ENCODE data around the gene RAB3A.
A peak's percentile ranks its signal among the peaks of the same experiment; 100 is the strongest.

Gene RAB3A

DNA sequence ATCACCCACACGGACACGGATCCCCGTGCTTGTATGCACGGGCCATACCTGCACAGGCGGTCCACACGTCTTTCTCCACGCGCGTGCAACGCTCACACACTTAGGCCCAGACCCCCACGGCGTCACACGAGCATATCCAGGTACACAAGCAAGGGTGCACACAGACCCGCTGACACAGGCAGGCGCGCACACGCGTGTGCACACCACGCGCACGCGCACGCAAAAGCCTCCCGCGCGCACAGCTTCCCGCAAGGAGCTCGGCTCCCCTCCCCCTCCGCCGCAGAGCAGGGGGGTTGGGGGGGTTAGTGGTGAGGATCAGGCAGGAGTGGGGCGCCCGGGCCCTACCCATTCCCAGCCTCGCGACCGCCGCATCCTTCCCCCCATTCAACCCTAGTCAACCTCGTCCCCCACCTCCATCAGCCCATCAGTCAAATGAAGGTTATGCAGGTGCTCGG is 407 bp downstream of the RAB3A start:
- TF ChIP-seq, protein P1, sequence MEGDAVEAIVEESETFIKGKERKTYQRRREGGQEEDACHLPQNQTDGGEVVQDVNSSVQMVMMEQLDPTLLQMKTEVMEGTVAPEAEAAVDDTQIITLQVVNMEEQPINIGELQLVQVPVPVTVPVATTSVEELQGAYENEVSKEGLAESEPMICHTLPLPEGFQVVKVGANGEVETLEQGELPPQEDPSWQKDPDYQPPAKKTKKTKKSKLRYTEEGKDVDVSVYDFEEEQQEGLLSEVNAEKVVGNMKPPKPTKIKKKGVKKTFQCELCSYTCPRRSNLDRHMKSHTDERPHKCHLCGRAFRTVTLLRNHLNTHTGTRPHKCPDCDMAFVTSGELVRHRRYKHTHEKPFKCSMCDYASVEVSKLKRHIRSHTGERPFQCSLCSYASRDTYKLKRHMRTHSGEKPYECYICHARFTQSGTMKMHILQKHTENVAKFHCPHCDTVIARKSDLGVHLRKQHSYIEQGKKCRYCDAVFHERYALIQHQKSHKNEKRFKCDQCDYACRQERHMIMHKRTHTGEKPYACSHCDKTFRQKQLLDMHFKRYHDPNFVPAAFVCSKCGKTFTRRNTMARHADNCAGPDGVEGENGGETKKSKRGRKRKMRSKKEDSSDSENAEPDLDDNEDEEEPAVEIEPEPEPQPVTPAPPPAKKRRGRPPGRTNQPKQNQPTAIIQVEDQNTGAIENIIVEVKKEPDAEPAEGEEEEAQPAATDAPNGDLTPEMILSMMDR (IDR thresholded peaks at IDR 0.05; ENCODE audit: control extremely low read depth, extremely low read depth, low read depth, missing control alignments): no peak
- CTCF ChIA-PET: interaction anchor here (1.0 to 8.8 kb wide), 11 partner anchors 8 to 208 kb away, joined by 3 to 228 read pairs (median 7); partner anchors contain the start of gene MPV17L2
- DNase-seq (ENCODE audit: extremely low spot score): no peak
- POLR2A ChIA-PET: interaction anchor here (0.6 to 3.3 kb wide), 7 partner anchors 10 to 189 kb away, joined by 3 to 36 read pairs (median 4); partner anchors contain the start of genes JUND and MPV17L2

DNA sequence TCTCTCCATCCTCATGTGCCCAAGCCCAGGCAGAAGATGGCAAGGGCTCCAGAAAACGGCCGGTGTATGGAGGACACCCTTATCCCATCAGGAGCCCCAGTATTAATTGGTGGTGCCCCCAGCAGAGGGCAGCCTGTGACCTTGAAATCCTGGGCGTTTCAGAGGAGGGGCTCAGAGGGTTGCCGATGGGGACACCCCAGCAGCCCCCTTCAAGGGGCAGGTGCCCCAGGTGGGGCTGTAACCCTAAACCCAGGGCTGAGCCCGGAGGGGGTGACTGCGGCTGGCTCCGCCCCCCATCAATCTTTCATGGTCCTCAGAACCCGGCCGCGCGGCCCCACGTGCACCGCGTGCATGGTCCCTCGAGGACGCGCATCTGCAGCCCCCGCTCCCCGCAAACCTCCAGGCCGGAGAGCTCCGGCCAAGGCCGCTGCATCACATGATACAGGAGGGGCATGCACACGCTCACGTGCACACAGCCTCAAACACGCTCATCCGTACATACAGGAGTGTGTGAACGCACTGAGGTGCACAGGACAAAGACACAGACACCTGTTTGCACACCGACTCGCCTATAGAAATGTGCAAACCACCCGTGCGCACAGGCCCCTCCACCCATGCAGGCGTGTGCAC is 949 bp downstream of the RAB3A start:
- DNase-seq (ENCODE audit: extremely low spot score): peak; percentile 35
- POLR2A ChIA-PET: interaction anchor here (3.3 kb wide), 1 partner anchor 78 kb away, joined by 36 read pairs; the partner anchor contains the start of gene JUND
- CTCF ChIA-PET: interaction anchor here (1.0 to 8.8 kb wide), 5 partner anchors 10 to 207 kb away, joined by 3 to 228 read pairs (median 9); partner anchors contain the start of gene MPV17L2
- TF ChIP-seq, protein P1 (IDR thresholded peaks at IDR 0.05; ENCODE audit: control extremely low read depth, extremely low read depth, low read depth, missing control alignments): peak; percentile 35

DNA sequence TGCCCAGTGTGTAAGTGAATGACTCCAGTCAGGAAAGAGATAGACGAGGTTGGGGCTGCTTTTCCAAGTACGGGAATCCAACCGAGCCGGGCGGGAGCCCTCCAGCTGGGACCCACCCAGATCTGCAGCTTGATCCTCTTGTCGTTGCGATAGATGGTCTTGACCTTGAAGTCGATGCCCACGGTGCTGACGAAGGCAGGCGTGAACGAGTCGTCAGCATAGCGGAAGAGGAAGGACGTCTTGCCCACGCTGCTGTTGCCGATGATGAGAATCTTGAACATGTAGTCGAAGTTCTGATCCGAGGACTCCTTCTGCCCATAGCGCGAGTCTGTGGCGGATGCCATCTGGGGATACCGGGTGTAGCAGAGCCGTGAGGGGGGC is 1.5 kb downstream of the RAB3A start:
- TF ChIP-seq, protein P1 (IDR thresholded peaks at IDR 0.05; ENCODE audit: control extremely low read depth, extremely low read depth, low read depth, missing control alignments): no peak
- DNase-seq (ENCODE audit: extremely low spot score): no peak
- POLR2A ChIA-PET: no interaction called here
- CTCF ChIA-PET: interaction anchor here (0.8 to 8.8 kb wide), 2 partner anchors 43 to 48 kb away, joined by 3 to 228 read pairs; a partner anchor contains a TSS

DNA sequence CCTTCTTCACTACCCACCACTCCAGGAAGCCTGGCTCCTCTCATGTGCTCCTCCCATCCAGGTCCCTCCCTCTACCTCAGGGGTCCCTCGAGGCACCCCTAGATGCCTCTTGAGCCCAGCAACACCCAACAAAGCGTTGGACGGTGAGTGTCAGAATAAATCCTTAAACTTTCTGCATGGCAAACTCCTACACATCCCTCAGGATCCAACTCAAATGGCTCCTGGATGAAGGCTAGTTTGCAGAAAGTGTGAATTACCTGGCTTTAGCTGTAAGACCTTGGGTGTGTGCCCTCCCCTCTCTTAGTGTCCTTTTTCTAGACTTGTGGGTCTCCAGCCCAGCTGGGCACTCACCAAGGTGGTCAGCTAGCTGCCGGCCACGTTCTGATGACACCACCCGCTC is 5.5 kb downstream of the RAB3A start:
- ChIA-PET CTCF (interaction anchor here (3.2 kb wide), 1 partner anchor 54 kb away, joined by 13 read pairs; no protein-coding TSS in a partner anchor), POLR2A (no interaction called here)
- TF ChIP-seq, protein P1 (IDR thresholded peaks at IDR 0.05; ENCODE audit: control extremely low read depth, extremely low read depth, low read depth, missing control alignments): no peak
- no peak for DNase-seq (ENCODE audit: extremely low spot score)

DNA sequence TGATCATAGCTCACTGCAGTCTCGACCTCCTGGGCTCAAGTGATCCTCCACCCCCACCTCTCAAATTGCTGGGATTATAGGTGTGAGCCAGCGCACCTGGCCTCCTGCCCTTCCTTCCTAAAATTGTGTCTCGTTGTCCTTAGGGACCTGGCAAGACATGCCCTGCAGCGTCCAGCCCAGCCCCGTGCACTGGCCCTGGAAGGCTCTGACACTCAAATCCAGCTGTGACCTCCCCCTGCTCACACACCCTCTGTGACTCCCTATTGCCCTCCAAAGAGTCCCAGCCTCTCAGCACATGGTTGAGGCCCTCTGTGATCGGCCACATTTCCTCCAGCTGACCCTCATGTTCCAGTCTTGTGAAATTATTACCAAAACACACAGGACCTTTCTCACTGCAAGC is 5.9 kb downstream of the RAB3A start:
- TF ChIP-seq, protein P1 (IDR thresholded peaks at IDR 0.05; ENCODE audit: control extremely low read depth, extremely low read depth, low read depth, missing control alignments): no peak
- no peak for DNase-seq (ENCODE audit: extremely low spot score)
- ChIA-PET POLR2A (no interaction called here), CTCF (interaction anchor here (1.1 kb wide), 1 partner anchor 54 kb away, joined by 6 read pairs; no protein-coding TSS in a partner anchor)

DNA sequence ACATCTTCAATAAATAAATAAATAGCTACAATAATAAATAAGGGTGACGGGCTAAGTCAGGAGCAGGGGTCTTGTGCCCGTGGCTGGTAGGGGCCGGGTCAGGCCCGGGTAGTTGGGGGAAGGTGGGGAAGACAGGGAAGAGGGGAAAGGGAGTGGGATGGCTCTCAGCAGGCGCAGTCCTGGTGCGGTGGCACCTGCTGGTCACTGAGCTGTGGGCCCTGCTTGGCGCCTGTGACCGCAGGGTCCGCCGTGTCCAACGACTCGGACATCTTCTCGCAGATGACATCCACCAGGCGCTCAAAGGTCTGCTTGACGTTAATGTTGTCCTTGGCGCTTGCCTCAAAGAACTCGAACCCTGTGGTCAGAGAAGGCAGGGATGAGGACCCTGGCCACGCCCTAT is 6.5 kb downstream of the RAB3A start:
- POLR2A ChIA-PET: no interaction called here
- CTCF ChIA-PET: interaction anchor here (1.1 to 2.9 kb wide), 2 partner anchors 55 to 131 kb away, joined by 6 to 7 read pairs; no protein-coding TSS in a partner anchor
- DNase-seq (ENCODE audit: extremely low spot score): no peak
- TF ChIP-seq, protein P1 (IDR thresholded peaks at IDR 0.05; ENCODE audit: control extremely low read depth, extremely low read depth, low read depth, missing control alignments): no peak
